ENCODE measurements around the gene INPP5J. TPM values are rescaled to one million over a fixed set of nuclear protein-coding genes. Genes with fewer than 3 reads are reported as not detected.

The INPP5J gene
- total and polyA plus RNA-seq, 2 experiments from 2014 or later: 4.8 to 14.5 TPM

- peak; percentile 93 for DNase-seq (ENCODE audit: low spot score)
These were observed 4.5 kb downstream of the INPP5J start for GRCh38 chr22:31127181-31127772.

GRCh38 chr22:31128156-31128555 is 5.4 kb downstream of the INPP5J start:
- no peaks in the 10 kb centered on the region for H3K36me3 ChIP-seq (ENCODE audit: insufficient read depth)
- no peaks in the 10 kb centered on the region for H4K20me1 ChIP-seq (replicated peaks; ENCODE audit: insufficient read depth)
- Mint-ChIP-seq H3K4me3 (no peak overlapping the region), H3K4me1 (peaks cover 14% of the 10 kb centered on the region), H3K9me3 (no peaks in the 10 kb centered on the region), H3K27ac (no peak overlapping the region), H3K27me3 (ENCODE audit: insufficient read depth, low read depth, poor library complexity) (peaks cover 14% of the 10 kb centered on the region), H3K36me3 (ENCODE audit: low read depth) (peaks cover 3% of the 10 kb centered on the region; the same call in 1 of the 3 replicates)
- no peaks in the 10 kb centered on the region for H3F3A ChIP-seq (replicated peaks; ENCODE audit: low read depth)
- H3K27ac ChIP-seq (ENCODE audit: low read depth): no peak overlapping the region
- H3K79me2 ChIP-seq (replicated peaks; ENCODE audit: insufficient read depth): no peaks in the 10 kb centered on the region
- DNase-seq (ENCODE audit: low spot score) (no peak), ATAC-seq (no peak)
- H3K27me3 ChIP-seq (ENCODE audit: insufficient read depth): no peaks in the 10 kb centered on the region
- peak overlapping the region; percentile 63 for H3K4me2 ChIP-seq
- no peaks in the 10 kb centered on the region for H3K9me2 ChIP-seq (ENCODE audit: insufficient read depth)
- H3K4me1 ChIP-seq (ENCODE audit: insufficient read depth): peaks cover 11% of the 10 kb centered on the region; the same call in 1 of the 2 replicates
- H2AFZ ChIP-seq: no peak overlapping the region
- H3K4me3 ChIP-seq: peak overlapping the region; percentile 49; the same call in 1 of the 2 replicates
- TF ChIP-seq ZNF331 (CRISPR knock-in tag; IDR thresholded peaks at IDR 0.05; ENCODE audit: low read depth): no peak
- TF ChIP-seq, protein P1, sequence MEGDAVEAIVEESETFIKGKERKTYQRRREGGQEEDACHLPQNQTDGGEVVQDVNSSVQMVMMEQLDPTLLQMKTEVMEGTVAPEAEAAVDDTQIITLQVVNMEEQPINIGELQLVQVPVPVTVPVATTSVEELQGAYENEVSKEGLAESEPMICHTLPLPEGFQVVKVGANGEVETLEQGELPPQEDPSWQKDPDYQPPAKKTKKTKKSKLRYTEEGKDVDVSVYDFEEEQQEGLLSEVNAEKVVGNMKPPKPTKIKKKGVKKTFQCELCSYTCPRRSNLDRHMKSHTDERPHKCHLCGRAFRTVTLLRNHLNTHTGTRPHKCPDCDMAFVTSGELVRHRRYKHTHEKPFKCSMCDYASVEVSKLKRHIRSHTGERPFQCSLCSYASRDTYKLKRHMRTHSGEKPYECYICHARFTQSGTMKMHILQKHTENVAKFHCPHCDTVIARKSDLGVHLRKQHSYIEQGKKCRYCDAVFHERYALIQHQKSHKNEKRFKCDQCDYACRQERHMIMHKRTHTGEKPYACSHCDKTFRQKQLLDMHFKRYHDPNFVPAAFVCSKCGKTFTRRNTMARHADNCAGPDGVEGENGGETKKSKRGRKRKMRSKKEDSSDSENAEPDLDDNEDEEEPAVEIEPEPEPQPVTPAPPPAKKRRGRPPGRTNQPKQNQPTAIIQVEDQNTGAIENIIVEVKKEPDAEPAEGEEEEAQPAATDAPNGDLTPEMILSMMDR (conservative IDR thresholded peaks at IDR 0.05; ENCODE audit: low read depth in 2 of 2): no peak
- no peak for TF ChIP-seq ETS1 (IDR thresholded peaks at IDR 0.05)
- no peak for TF ChIP-seq CREB1 (CRISPR knock-in tag; IDR thresholded peaks at IDR 0.05; ENCODE audit: low read depth)
- no peak for TF ChIP-seq POLR2AphosphoS5 (IDR thresholded peaks at IDR 0.05; ENCODE audit: low read depth)
- TF ChIP-seq ZNF462 (CRISPR knock-in tag; IDR thresholded peaks at IDR 0.05): no peak
- no peak for TF ChIP-seq EZH2 (IDR thresholded peaks at IDR 0.05; ENCODE audit: low read depth, unreplicated experiment)
- TF ChIP-seq JUNB (IDR thresholded peaks at IDR 0.05; ENCODE audit: unreplicated experiment): no peak

More at GRCh38 chr22:31127181-31127772, 4.5 kb downstream of the INPP5J start:
- ATAC-seq: peak; percentile 64
- H3K4me3 Mint-ChIP-seq: peak overlapping the region; percentile 26; the same call in 2 of the 3 replicates
- peaks cover 18% of the 10 kb centered on the region for H3K4me1 Mint-ChIP-seq
- H3K27ac ChIP-seq (ENCODE audit: low read depth): 0 out of 2 replicates have a peak overlapping the region, but pooled peaks have one; percentile 34
- peak overlapping the region; percentile 9; the same call in 1 of the 2 replicates for H2AFZ ChIP-seq
- no peaks in the 10 kb centered on the region for H4K20me1 ChIP-seq (replicated peaks; ENCODE audit: insufficient read depth)
- H3K9me2 ChIP-seq (ENCODE audit: insufficient read depth): no peaks in the 10 kb centered on the region
- H3K4me3 ChIP-seq: peak overlapping the region; percentile 49
- no peaks in the 10 kb centered on the region for H3K27me3 ChIP-seq (ENCODE audit: insufficient read depth)
- peaks cover 11% of the 10 kb centered on the region; the same call in 1 of the 2 replicates for H3K4me1 ChIP-seq (ENCODE audit: insufficient read depth)
- H3K9me3 Mint-ChIP-seq: no peaks in the 10 kb centered on the region
- no peaks in the 10 kb centered on the region for H3K36me3 Mint-ChIP-seq (ENCODE audit: low read depth)
- H3F3A ChIP-seq (replicated peaks; ENCODE audit: low read depth): no peaks in the 10 kb centered on the region
- H3K79me2 ChIP-seq (replicated peaks; ENCODE audit: insufficient read depth): no peaks in the 10 kb centered on the region
- peak; percentile 61 for TF ChIP-seq POLR2AphosphoS5 (IDR thresholded peaks at IDR 0.05; ENCODE audit: low read depth)
- no peak for TF ChIP-seq ZNF331 (CRISPR knock-in tag; IDR thresholded peaks at IDR 0.05; ENCODE audit: low read depth)
- peak overlapping the region; percentile 63 for H3K4me2 ChIP-seq
- H3K36me3 ChIP-seq (ENCODE audit: insufficient read depth): no peaks in the 10 kb centered on the region
- no peak overlapping the region for H3K27ac Mint-ChIP-seq
- peaks cover 14% of the 10 kb centered on the region for H3K27me3 Mint-ChIP-seq (ENCODE audit: insufficient read depth, low read depth, poor library complexity)

Measured in GM23338 (cell line).